CD4-positive, alpha-beta T cell treated with Interleukin-17A for 1 hour (primary cell): ENCODE data around the gene CAMK2B.

Source experiments
- DNase-seq: peaks from one replicate; pipeline ENCODE4 v3.0.0-alpha.2; 2020

The CAMK2B gene

GRCh38 chr7:44329081-44329480 lies 3.7 kb upstream of the CAMK2B start:
- DNase-seq: no peak

DNA sequence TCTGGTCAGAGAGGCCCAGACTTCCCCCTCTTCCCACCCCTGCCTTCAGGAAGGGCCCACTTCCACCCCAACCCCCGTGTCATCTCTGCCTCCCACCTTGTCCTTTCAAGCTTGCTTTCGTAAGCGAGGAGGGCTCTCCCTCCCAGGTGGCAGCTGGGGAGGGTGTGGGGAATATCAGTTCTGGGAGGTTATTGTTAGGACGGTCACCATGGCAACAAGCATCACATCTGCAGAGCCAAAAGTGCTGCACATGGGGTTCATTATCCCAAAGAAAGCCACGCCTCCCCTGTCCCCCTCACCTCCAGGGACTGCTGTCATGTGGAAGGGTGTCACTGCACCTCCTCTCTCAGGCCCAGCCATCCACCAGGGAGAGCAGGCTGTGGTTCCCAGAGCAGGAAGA lies 2.6 kb upstream of the CAMK2B start:
- DNase-seq: no peak

DNA sequence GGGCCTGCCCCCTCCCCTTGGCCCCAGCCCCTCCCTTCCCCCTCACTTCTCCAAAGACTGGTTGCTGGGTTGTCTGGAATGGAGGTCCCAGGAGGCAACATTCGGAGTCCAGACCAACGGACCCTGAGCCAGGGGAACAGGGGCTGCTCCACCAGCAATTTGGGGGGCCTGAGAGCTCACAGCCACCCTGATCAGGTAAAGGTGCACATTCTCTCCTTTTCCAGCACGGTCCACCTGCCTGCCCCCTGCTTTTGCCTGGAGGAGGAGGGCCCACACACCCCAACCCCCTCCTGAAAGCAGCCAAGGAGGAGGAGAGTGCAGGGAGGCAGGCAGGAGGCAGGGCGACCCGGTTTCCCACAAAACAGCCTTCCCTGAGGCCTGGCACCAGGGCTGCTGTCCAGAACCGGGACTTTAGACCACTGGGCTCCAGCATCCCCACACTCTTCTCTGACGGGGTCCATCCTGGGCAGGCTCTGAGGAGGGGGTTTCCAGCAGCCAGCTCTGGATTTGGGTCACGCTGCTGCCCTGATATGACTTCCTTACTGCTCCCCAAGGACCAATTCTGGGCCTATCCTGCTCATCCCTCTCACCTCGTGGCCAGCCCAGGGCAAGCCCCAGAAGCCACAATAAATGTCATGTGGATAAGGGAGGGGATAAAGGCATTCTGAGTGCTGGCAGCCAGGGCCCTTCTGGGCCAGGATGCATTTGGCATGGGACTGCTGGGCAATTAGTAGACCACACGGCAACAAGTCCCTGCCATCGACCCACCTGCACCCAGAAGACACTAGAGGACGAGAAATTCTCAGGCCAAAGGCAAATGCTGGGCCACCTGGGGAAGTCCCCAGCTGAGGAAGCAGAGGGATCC lies 1.1 kb upstream of the CAMK2B start:
- DNase-seq: no peak

- no peak for DNase-seq
Measured at GRCh38 chr7:44325811-44326241, 432 bp upstream of the CAMK2B start.

- DNase-seq: no peak
Measured at GRCh38 chr7:44324481-44325200, 753 bp downstream of the CAMK2B start.

DNA sequence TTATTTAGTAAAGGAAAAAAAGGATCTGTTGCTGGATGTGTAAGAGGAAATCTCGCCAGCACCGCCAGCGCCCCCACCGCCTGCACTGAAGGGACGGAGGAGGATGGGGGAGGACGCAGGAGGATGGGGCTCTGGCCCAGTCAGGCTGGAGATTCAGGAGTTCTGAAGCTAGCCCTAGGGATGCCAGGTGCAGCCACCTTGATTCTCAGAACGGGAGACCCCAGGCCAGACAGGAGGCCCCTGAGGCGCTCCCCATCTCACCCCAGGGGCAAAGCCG lies 1.3 kb downstream of the CAMK2B start:
- no peak for DNase-seq

DNA sequence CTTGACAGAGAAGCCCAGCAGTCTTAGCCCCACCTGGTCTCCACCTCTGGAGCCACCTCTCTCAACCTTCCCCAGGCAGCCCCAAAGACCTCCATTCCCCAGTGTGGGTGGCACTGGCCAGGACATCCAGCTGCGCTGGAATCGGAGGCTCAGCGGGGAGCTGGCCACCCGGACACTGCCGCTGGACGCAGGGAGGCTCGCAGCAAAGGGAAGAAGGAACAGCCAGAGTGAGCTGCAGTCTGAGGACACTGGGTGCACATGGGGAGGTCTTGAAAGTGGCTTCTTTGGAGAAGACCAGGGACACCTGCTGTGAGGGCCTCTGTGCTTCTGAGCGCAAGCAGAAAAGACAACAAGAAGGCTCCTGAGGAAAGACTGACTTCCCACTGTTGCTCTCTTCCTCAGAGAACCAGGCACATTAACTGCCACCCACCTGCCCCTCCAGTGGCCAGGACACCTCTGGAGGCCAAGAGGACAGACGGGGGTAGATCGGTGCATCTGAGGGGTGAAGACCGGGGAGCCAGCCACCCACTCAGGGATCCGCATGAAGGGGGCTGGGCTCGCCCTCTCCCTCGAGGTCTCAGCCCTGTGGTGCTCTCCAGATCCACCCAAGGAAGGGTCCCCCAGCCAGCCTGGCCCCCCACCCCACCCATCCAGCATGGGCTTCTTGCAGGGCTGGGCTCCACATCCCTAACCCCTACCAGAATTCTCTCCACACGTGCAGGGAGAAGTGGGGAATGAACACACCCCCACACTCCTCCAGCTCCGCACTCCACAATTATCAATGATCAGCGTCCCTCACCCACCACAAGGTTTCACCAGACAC lies 1.8 kb downstream of the CAMK2B start:
- no peak for DNase-seq

GRCh38 chr7:44322631-44323363 lies 2.6 kb downstream of the CAMK2B start:
- no peak for DNase-seq

GRCh38 chr7:44321796-44322195 lies 3.6 kb downstream of the CAMK2B start:
- no peak for DNase-seq

DNA sequence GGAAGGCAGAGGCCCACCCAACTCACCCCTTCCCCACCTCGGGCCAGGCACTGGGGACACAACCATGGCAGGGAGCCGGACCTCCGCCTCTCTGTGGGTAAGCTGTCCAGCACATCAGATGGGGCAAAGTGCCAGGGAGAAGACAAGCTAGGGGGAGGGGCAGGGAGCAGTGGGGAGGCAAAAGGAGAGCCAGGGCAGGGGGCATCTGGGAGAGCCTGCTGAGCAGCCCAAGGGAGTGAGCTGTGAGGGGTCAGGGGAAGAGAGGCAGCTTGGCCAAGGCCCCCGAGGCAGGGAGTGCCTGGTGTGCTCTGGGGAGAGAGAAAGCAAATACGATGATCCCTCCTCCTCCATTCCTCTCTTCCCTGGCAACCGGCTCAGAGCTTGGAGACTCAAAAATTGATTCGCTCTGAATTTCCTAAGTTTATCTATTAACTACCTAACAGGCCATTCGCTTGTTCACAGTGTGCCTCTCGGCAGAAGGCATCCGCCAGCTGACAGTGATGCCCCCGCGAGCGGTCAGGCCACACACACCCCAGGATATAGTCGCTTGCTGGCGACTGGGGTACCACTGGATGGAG lies 4.5 kb downstream of the CAMK2B start:
- no peak for DNase-seq

GRCh38 chr7:44320141-44320540 lies 5.3 kb downstream of the CAMK2B start:
- no peak for DNase-seq

GRCh38 chr7:44318332-44318731 lies 7.1 kb downstream of the CAMK2B start:
- no peak for DNase-seq

DNA sequence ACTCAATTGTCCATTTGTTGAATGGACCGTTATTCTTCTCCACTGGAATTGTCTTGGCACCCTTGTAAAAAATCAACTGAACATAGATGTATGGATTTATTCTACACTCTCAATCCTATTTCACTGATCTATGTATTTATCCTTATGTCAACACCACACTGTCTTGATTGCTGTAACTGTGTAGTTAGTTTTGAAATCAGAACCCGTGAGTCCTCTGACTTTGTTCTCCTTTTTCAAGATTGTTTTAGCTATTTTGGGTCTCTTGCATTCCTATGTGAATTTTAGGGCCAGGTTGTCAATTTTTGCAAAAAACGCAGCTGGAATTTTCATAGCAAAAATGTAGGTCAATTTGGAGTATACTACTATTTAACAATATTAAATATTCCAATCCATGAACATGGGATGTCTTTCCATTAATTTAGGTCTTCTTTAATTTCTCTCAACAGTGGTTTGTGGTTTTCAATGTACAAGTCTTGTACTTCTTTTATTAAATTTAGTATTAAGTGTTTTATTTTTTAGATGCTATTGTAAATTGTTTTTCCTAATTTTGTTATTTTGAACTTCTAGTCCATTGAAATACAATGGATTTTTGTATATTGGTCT lies 10.0 kb downstream of the CAMK2B start:
- DNase-seq: no peak

DNA sequence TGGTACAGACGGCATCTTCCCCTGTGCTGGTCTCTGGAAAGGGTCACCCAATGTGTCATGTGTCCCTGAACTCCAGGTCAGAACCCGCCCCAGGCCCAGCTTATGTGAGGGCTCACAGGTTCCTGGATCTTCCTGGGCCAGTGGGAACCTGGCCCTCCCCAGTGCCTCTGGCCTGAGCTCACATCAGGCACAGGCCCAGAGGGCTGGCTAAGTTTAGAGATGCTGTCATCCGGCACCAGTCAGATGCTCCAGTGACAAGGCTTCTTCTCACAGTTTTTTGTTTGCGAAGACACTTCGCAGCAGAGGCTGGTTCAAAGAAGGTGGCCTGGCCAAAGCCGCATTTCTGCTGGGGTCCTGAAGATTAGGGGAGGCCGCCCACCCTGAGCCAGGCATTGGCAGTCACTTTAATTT lies 11.8 kb downstream of the CAMK2B start:
- no peak for DNase-seq

- DNase-seq: no peak
Measured at GRCh38 chr7:44313016-44313415, 12.4 kb downstream of the CAMK2B start.

GRCh38 chr7:44311561-44312495 lies 13.6 kb downstream of the CAMK2B start:
- no peak for DNase-seq

DNA sequence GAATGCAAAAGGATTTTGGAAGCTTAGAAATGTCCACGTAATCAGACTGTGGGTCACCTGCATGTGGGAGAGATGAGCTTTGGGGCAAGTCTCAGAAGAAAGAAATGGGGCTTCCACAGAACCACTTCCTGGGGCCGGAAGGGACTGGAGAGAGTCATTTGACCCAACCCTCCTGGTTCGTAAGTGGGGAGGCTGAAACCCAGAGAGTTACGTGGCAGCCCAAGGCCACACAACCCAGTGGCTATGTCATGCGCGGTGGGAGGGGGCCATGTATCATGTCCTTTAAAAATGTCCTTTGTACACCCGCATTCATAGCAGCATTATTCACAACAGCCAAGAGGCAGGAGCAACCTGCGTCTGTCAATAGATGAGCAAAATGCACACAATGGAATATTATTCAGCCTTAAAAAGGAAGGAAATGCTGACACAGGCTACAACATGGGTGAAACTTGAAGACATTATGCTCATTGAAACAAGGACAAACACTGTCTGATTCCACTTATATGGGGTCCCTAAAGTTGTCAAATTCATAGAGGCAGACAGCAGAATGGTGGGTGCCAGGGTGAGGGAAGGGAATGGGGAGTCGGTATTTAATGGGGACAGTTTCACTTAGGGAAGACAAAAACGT lies 15.1 kb downstream of the CAMK2B start:
- DNase-seq: no peak

DNA sequence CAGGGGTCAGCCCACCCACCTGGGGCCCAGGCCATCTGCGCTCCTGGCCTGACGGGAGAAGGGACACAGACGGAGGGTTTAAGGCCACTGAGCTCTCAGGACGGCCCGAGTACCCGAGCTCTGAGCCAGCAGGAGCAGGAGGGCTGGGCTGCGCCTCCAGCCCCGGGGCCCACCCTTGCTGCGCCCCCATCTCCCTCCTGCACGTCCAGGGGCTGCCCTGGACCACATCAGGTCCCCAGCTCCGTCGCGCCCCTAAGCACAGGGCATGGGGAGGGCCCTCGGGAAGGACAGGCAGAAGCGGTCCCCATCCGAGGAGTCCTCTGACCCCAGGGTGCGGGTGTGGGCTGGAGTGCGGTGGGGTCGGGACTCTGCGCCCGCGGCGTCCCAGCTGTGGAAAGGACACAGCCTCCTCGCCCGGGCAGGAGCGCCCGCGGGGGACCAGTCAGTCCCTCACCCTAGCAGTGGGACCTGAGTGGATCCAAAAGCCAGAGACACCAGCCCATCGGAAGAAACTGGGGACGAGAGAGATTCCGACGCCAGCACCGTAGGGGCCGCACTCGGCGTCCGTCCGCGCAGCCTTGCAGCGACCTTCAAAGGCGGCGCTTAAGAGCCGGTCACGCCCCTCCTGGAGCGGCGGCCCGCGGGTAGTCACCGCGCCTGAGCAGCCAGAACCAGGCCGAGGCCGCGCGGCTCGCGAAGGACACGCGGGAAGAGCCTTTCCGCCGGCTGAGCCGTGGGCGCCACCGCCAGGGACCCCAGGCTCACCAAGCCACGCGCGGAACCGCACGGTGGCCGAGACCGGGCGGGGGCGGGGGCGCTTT lies 15.9 kb downstream of the CAMK2B start:
- no peak for DNase-seq

- no peak for DNase-seq
Measured at GRCh38 chr7:44308596-44309270, 16.7 kb downstream of the CAMK2B start.
